AG04450 (cell line): Measurements from ENCODE around the gene ABCA2. TPM values are rescaled to one million over a fixed set of nuclear protein-coding genes. Genes with fewer than 3 reads are reported as not detected.
A peak's percentile ranks its signal among the peaks of the same experiment; 100 is the strongest.
"Not testable (repeated sequence)": the region's sequence is repeated elsewhere in the genome, so short reads cannot be mapped to it uniquely, and the experiment has no call there.

Experiments used
- CTCF ChIA-PET: fragments of 300-600, 350-600 bp; formaldehyde crosslinking; extraction: SDS; loops from one replicate; lab custom pipeline; 2022; ENCODE audit warnings: antibody characterized with exemption, inconsistent platforms; lab: Charles Lee
- POLR2A ChIA-PET: fragments of 350-600 bp; formaldehyde crosslinking; extraction: SDS; loops from one replicate; lab custom pipeline; 2021; ENCODE audit warnings: antibody characterized with exemption, inconsistent platforms; lab: Yijun Ruan, JAX
- DNase-seq: peaks from one replicate; pipeline ENCODE4 v3.0.0-alpha.2; 2011; ENCODE audit warnings: low read depth, low spot score
- H3K27ac ChIP-seq: one replicate; pipeline ENCODE4 v1.5.1; 2012; ENCODE audit warnings: low read depth, low read length, control low read depth
- H3K27me3 ChIP-seq: one replicate; pipeline ENCODE4 v1.6.0; 2012; ENCODE audit warnings: low read length; ENCODE audit not compliant: control insufficient read depth, insufficient read depth
- H3K4me3 ChIP-seq: 2 replicates; pipeline ENCODE4 v1.5.1; 2011; ENCODE audit warnings: mild to moderate bottlenecking, low read depth, low read length, control low read depth
- H3K9me3 ChIP-seq: 2 replicates; pipeline ENCODE4 v1.5.1; 2012; ENCODE audit warnings: low read length; ENCODE audit not compliant: control insufficient read depth, insufficient read depth
- polyA plus RNA-seq: library from polyadenylated mRNA; depleted of rRNA; stranded (reverse); fragments of >200 nt; gene quantifications from 2 replicates; pipeline ENCODE4 v1.2.3, GENCODE V29; 2011
- TF ChIP-seq, protein P1 (sequence below): IDR thresholded peaks from 2 replicates; pipeline ENCODE4 v1.5.1; 2011; ENCODE audit warnings: low read depth, low read length, control low read depth, inconsistent platforms

Gene ABCA2
- polyA plus RNA-seq, 1 experiment, result 4.7 TPM

DNA sequence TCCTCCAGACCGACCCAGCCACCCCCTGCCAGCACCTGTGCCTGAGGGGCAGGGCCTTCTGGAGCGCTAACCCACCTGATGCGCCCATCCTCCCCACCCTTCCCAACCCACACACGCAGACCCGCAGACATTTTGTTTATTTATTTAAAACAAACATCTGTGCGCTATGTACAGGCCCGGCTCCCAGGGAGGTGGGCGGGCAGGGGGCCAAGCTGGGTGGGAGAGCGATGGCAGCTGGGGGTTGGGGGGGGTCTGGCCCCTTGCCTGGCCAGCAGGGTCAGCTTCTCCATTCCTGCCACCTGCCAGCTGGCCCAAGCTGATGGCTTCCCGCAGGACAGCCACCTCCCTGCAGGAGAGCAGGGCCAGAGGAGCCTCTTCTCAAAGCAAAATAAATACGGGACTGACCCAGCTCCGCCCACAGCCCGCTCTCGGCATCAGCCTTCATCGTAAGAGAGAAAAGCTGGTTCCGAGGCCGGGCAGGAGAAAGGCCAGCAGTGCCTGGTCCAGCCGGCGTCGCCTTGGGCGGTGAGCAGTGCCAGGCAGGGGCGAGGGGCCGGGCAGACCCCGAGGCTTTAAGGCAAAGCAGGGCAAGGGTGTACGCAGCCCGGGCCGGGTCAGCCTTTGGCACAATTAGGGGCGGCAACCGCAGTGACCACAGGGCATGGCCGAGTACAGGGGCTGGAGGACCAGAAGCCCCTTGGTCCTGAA is 20.8 kb downstream of the ABCA2 start:
- Histone ChIP-seq H3K4me3 (no peak overlapping the region), H3K27me3 (peaks cover 2% of the 10 kb centered on the region), H3K9me3 (peaks cover 16% of the 10 kb centered on the region; the same call in 1 of the 2 replicates), H3K27ac (peak overlapping the region; percentile 21)
- TF ChIP-seq, protein P1, sequence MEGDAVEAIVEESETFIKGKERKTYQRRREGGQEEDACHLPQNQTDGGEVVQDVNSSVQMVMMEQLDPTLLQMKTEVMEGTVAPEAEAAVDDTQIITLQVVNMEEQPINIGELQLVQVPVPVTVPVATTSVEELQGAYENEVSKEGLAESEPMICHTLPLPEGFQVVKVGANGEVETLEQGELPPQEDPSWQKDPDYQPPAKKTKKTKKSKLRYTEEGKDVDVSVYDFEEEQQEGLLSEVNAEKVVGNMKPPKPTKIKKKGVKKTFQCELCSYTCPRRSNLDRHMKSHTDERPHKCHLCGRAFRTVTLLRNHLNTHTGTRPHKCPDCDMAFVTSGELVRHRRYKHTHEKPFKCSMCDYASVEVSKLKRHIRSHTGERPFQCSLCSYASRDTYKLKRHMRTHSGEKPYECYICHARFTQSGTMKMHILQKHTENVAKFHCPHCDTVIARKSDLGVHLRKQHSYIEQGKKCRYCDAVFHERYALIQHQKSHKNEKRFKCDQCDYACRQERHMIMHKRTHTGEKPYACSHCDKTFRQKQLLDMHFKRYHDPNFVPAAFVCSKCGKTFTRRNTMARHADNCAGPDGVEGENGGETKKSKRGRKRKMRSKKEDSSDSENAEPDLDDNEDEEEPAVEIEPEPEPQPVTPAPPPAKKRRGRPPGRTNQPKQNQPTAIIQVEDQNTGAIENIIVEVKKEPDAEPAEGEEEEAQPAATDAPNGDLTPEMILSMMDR, result no peak
- peak; percentile 44 for DNase-seq
- ChIA-PET CTCF (interaction anchor here (0.5 to 1.6 kb wide), 4 partner anchors 22 to 286 kb away, joined by 3 to 8 read pairs (median 5); no protein-coding TSS in a partner anchor), POLR2A (interaction anchor here (0.9 kb wide), 1 partner anchor 14 kb away, joined by 5 read pairs; no protein-coding TSS in a partner anchor)

DNA sequence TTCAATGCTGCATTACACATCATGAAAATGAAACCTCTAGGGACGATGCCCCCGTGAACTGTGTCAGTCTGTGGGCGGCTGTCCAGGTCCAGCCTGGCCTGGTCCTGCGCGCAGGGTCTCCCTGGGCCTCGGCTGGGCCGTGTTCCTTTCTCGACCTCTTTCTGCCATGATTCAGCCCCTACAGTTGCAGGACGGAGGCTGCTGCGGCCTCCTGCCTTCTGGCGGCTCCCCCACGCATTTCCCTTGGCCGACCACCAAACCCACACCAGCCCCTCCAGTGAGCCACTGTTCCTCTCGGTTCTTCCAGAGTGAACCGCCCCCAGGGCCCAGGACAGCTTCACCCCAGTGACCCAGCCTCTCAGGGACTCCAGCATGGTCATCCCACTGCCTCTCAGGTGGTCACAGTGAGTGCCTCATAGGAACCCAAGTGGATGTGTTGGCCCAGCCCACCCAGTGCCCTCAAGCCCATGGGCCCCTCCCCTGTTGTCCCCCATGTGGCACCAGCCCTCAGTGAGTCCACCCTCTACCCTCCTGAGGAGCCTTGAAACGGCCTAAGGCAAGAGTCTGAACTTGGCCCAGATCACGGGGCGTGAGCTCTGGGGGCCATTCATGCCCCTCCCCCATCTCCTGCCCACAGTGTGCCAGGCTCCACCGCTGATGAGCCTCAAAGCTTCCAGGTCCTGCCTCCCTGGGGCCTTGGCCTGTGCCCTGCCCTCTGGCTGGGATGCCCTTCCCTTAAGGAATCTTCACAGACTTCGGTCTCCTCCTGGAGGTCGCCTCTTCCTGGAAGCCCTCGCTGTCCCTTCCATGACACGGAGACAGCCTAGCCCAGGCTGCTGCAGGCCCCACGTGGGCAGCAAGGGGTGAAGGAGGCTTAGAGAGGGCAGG is 21.7 kb downstream of the ABCA2 start:
- TF ChIP-seq, protein P1, result no peak
- H3K4me3 ChIP-seq, result no peak overlapping the region
- ChIA-PET CTCF (interaction anchor here (1.5 to 1.6 kb wide), 2 partner anchors 23 to 28 kb away, joined by 6 to 8 read pairs; no protein-coding TSS in a partner anchor), POLR2A (no interaction called here)
- DNase-seq, result no peak
- no peak overlapping the region for H3K27ac ChIP-seq
- peaks cover 5% of the 10 kb centered on the region for H3K27me3 ChIP-seq
- H3K9me3 ChIP-seq, result peaks cover 15% of the 10 kb centered on the region; the same call in 1 of the 2 replicates

DNA sequence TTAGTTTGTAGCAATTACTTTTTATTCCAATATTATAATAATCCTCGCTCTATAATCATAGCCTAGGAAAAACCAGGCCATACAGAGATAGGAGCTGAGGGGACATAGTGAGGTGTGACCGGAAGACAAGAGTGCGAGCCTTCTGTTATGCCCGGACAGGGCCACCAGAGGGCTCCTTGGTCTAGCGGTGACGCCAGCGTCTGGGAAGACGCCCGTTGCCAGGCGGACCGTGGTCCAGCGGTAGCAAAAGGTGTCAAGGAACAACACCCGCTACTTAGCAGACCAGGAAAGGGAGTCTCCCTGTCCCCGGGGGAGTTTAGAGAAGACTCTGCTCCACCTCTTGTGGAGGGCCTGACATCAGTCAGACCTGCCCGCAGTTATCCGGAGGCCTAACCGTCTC is 23.8 kb downstream of the ABCA2 start:
- H3K9me3 ChIP-seq, H3K27ac ChIP-seq, POLR2A ChIA-PET, H3K4me3 ChIP-seq, DNase-seq, H3K27me3 ChIP-seq, CTCF ChIA-PET: not testable (repeated sequence)
- TF ChIP-seq, protein P1, result peak; percentile 26

DNA sequence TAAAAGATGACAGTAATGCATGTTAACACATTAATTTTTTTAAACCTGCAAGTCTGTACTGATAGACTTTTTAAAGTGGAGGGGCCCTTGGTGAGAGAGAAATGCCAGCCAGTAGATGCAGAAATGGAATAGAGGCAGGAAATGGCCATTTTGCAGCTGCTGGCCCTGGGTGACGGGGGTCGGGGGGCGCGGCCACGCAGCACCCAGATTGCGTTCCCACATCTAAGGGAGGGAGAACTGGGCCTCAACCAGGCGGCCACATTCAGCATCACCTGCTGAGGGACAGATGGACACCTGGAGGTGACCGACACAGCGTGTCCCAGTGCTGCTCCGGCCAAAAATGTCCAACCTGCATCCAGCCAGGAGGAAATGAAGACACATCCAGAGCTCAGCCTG is 25.4 kb downstream of the ABCA2 start:
- ChIA-PET CTCF (interaction anchor here (3.1 kb wide), 1 partner anchor 27 kb away, joined by 9 read pairs; no protein-coding TSS in a partner anchor), POLR2A (no interaction called here)
- H3K9me3 ChIP-seq, result peaks cover 9% of the 10 kb centered on the region; the same call in 1 of the 2 replicates
- H3K4me3 ChIP-seq, result no peak overlapping the region
- no peak overlapping the region for H3K27ac ChIP-seq
- DNase-seq, result no peak
- TF ChIP-seq, protein P1, result no peak
- peaks cover 5% of the 10 kb centered on the region for H3K27me3 ChIP-seq
